ENCODE results near the gene CLASP1.

CLASP1 gene

DNA sequence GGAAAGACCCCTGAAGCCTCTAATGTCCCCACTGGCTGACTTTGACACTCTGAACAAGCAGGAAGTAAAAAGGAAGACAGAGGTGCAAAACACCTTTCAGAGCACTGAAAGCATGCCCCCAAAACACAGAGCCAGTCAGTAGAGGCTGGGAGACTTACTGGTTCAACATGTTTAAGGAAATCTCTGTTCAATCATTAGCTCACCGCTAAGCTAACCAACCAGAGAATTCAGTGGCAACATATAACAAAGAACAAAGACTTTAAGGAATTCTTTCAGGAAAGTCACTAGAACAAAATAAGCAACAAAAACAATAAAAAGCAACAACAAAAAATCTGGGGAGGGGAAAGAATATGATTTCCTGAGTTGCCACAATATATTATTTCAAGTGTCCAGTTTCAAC, 142.6 kb downstream of the CLASP1 start:
- DNase-seq (ENCODE audit: low read depth in 1 of 2, low spot score in 1 of 2), result no peak
- TF ChIP-seq, protein P1, sequence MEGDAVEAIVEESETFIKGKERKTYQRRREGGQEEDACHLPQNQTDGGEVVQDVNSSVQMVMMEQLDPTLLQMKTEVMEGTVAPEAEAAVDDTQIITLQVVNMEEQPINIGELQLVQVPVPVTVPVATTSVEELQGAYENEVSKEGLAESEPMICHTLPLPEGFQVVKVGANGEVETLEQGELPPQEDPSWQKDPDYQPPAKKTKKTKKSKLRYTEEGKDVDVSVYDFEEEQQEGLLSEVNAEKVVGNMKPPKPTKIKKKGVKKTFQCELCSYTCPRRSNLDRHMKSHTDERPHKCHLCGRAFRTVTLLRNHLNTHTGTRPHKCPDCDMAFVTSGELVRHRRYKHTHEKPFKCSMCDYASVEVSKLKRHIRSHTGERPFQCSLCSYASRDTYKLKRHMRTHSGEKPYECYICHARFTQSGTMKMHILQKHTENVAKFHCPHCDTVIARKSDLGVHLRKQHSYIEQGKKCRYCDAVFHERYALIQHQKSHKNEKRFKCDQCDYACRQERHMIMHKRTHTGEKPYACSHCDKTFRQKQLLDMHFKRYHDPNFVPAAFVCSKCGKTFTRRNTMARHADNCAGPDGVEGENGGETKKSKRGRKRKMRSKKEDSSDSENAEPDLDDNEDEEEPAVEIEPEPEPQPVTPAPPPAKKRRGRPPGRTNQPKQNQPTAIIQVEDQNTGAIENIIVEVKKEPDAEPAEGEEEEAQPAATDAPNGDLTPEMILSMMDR (IDR thresholded peaks at IDR 0.05; ENCODE audit: insufficient read depth, low read length), result no peak
- TF ChIP-seq, protein P2, sequence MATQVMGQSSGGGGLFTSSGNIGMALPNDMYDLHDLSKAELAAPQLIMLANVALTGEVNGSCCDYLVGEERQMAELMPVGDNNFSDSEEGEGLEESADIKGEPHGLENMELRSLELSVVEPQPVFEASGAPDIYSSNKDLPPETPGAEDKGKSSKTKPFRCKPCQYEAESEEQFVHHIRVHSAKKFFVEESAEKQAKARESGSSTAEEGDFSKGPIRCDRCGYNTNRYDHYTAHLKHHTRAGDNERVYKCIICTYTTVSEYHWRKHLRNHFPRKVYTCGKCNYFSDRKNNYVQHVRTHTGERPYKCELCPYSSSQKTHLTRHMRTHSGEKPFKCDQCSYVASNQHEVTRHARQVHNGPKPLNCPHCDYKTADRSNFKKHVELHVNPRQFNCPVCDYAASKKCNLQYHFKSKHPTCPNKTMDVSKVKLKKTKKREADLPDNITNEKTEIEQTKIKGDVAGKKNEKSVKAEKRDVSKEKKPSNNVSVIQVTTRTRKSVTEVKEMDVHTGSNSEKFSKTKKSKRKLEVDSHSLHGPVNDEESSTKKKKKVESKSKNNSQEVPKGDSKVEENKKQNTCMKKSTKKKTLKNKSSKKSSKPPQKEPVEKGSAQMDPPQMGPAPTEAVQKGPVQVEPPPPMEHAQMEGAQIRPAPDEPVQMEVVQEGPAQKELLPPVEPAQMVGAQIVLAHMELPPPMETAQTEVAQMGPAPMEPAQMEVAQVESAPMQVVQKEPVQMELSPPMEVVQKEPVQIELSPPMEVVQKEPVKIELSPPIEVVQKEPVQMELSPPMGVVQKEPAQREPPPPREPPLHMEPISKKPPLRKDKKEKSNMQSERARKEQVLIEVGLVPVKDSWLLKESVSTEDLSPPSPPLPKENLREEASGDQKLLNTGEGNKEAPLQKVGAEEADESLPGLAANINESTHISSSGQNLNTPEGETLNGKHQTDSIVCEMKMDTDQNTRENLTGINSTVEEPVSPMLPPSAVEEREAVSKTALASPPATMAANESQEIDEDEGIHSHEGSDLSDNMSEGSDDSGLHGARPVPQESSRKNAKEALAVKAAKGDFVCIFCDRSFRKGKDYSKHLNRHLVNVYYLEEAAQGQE (IDR thresholded peaks at IDR 0.05; ENCODE audit: insufficient replicate concordance, low read depth), result no peak
- TF ChIP-seq GABPA (IDR thresholded peaks at IDR 0.05; ENCODE audit: low read depth), result no peak
- no peak overlapping the region for H3K4me3 ChIP-seq (replicated peaks; ENCODE audit: insufficient read depth, low read length)
- no peak overlapping the region for H3K27ac ChIP-seq (replicated peaks)
- no peaks in the 10 kb centered on the region for H3K27me3 ChIP-seq (ENCODE audit: insufficient read depth, poor library complexity, severe bottlenecking)

DNA sequence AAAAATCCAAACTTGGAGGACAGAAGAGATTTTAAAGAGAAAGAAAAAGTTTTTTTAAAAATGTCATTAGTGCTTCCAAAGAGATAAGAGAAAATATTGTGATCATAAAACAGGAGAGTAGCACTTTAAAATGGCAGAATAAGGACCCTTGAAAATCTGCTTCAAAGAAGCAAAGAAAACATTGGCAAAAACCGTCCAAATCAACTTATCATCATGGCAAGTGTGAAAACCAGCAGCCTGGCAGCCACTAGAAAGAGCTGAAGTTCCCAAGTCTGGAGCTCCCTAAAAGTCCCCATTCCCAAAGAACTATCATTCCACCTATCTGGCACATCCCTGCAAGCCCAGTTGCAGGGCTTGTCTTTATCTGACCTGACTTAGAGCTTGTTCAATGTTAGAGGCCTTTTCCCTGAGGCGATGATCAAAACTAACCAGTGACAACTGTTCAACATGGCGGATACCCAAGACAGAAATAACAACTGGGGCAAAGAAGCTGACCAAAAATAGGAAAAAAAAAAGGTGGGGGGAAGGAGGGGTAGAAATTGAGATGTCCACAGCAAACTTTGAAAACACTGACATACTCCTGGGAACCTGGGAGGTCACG, 143.2 kb downstream of the CLASP1 start:
- no peak for DNase-seq (ENCODE audit: low read depth in 1 of 2, low spot score in 1 of 2)
- Histone ChIP-seq H3K4me3 (replicated peaks; ENCODE audit: insufficient read depth, low read length) (no peak overlapping the region), H3K27ac (replicated peaks) (no peak overlapping the region), H3K27me3 (ENCODE audit: insufficient read depth, poor library complexity, severe bottlenecking) (no peaks in the 10 kb centered on the region)
- TF ChIP-seq GABPA (IDR thresholded peaks at IDR 0.05; ENCODE audit: low read depth) (no peak), POLR2AphosphoS5 (IDR thresholded peaks at IDR 0.05; ENCODE audit: low read depth) (no peak), SPI1 (IDR thresholded peaks at IDR 0.05; ENCODE audit: borderline replicate concordance, low read depth) (no peak)
- TF ChIP-seq, protein P1 (IDR thresholded peaks at IDR 0.05; ENCODE audit: insufficient read depth, low read length), result no peak

DNA sequence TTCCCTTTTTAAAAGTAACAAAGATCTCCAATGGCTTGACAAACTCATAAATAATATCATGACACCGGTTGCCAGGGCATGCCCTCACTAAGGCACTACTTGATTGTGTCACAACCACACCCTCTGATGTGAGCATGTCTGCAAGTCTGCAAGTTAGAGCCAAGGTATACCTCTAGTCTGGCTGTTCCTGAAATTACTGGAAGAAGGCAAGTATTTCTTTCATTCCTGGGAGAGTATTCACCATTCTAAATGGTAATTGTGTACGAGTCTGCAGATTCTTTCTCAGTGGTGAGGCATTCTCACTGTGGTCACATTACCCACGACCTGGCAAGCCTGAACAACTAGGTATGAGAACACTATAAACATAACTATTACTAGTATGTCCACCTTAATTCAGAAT, 144.3 kb downstream of the CLASP1 start:
- no peak overlapping the region for H3K4me3 ChIP-seq (replicated peaks; ENCODE audit: insufficient read depth, low read length)
- TF ChIP-seq, protein P2 (IDR thresholded peaks at IDR 0.05; ENCODE audit: insufficient replicate concordance, low read depth), result no peak
- TF ChIP-seq SPI1 (IDR thresholded peaks at IDR 0.05; ENCODE audit: borderline replicate concordance, low read depth), result no peak
- TF ChIP-seq, protein P1 (IDR thresholded peaks at IDR 0.05; ENCODE audit: insufficient read depth, low read length), result no peak
- no peak for TF ChIP-seq POLR2AphosphoS5 (IDR thresholded peaks at IDR 0.05; ENCODE audit: low read depth)
- TF ChIP-seq GABPA (IDR thresholded peaks at IDR 0.05; ENCODE audit: low read depth), result no peak
- H3K27ac ChIP-seq (replicated peaks), result no peak overlapping the region
- no peak for DNase-seq (ENCODE audit: low read depth in 1 of 2, low spot score in 1 of 2)
- H3K27me3 ChIP-seq (ENCODE audit: insufficient read depth, poor library complexity, severe bottlenecking), result no peaks in the 10 kb centered on the region

DNA sequence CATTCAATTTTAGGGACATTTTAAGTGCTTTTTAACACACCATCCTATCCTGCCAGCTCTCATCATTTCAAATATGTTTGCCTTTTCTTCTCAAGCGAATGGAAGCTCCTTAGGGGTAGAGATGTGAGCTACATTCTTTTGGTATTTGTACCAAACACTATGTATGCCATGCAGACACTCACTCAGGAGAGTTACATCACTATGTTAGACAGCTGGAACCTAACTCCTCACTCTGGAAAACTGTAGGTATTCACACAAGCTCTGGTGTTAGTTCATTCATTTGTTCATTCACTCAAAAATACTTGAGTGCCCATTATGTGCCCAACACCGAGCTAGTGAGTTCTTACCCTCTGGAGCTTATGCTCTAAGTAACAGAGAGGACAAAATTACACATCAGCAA, 144.9 kb downstream of the CLASP1 start:
- Histone ChIP-seq H3K4me3 (replicated peaks; ENCODE audit: insufficient read depth, low read length) (no peak overlapping the region), H3K27me3 (ENCODE audit: insufficient read depth, poor library complexity, severe bottlenecking) (no peaks in the 10 kb centered on the region), H3K27ac (replicated peaks) (no peak overlapping the region)
- DNase-seq (ENCODE audit: low read depth in 1 of 2, low spot score in 1 of 2), result no peak
- TF ChIP-seq SPI1 (IDR thresholded peaks at IDR 0.05; ENCODE audit: borderline replicate concordance, low read depth) (no peak), POLR2AphosphoS5 (IDR thresholded peaks at IDR 0.05; ENCODE audit: low read depth) (no peak), GABPA (IDR thresholded peaks at IDR 0.05; ENCODE audit: low read depth) (no peak)
- TF ChIP-seq, protein P1 (IDR thresholded peaks at IDR 0.05; ENCODE audit: insufficient read depth, low read length), result no peak
- TF ChIP-seq, protein P2 (IDR thresholded peaks at IDR 0.05; ENCODE audit: insufficient replicate concordance, low read depth), result no peak

Data from HL-60 (cell line).